Measurements from ENCODE around the gene CSRP3. TPM values are rescaled to one million over a fixed set of nuclear protein-coding genes. Genes with fewer than 3 reads are reported as not detected.

CSRP3 gene
- total and polyA plus RNA-seq, 2 of the 4 experiments (the other 2 are of a cell fraction): not detected

DNA sequence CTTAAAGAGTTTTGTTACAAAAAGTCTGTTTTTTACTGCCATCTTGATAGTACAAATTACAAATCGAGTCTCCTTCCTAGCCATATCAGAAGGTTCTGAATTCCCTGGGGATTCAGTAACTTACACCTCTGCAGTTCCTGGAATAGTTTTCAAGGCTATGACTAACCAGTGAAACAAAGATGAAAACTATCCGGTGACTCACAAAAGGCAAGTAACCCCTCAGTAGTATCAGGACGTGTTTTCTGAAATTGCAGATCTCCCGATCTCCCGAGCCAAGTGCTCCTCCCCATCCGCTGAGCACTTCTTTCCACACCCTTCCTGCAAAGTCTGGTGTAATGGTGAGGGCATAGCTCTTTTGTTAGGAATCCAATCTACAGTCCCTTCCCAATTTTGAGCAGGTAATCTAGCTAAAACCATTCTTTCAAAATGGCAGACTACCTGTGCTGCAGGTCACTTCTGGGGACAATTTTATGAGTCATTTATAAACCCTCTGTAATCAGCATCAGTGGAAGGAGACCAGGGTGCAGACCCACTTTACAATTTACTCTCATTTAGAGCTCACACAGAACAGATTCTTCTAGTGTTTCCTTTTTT, 31.2 kb upstream of the CSRP3 start:
- H3K36me3 ChIP-seq (ENCODE audit: control insufficient read depth, insufficient read depth, low read length): no peaks in the 10 kb centered on the region; the same call in 1 of the 2 replicates
- ChIA-PET POLR2A (ENCODE audit: unreplicated experiment) (no interaction called here), CTCF (interaction anchor here (0.6 kb wide), 1 partner anchor 707 kb away, joined by 5 read pairs; no protein-coding TSS in a partner anchor)
- peaks cover 2% of the 10 kb centered on the region; the same call in 1 of the 2 replicates for H3K4me1 ChIP-seq (ENCODE audit: control insufficient read depth, insufficient read depth, low read length)
- no peak overlapping the region for H2BK5ac ChIP-seq (ENCODE audit: low read depth, low read length, poor library complexity, severe bottlenecking)
- no peak overlapping the region for H2AK5ac ChIP-seq (ENCODE audit: low read depth, low read length)
- ATAC-seq (ENCODE audit: low read depth) (peak; percentile 89), DNase-seq (peak; percentile 87)
- H3K4me3 ChIP-seq (ENCODE audit: insufficient read depth, low read depth, low read length): no peak overlapping the region
- dilution Hi-C loops (cut with HindIII; ENCODE audit: low sequenced_read_pairs, unreplicated experiment) (no loop called here), in situ Hi-C loops (cut with MboI; ENCODE audit: low sequenced_read_pairs) (no loop called here), intact Hi-C loops (cut with micrococcal nuclease) (no loop called here)
- H3K9ac ChIP-seq (ENCODE audit: low read depth, low read length): no peak overlapping the region
- no CpG with 5 or more reads among the region's 6 CpGs for WGBS, 2 experiments (ENCODE audit: extremely low coverage in 2 of 2, insufficient read length in 1 of 2)
- no peak overlapping the region for H3K14ac ChIP-seq (replicated peaks; ENCODE audit: low read depth, low read length)
- no peak overlapping the region for H4K5ac ChIP-seq (ENCODE audit: low read depth, low read length)
- H3K79me1 ChIP-seq (ENCODE audit: low read depth in 1 of 2, low read length in 2 of 2): no peaks in the 10 kb centered on the region
- no peaks in the 10 kb centered on the region for H4K20me1 ChIP-seq (ENCODE audit: insufficient read depth, low read length)
- H3K23ac ChIP-seq (ENCODE audit: low read depth, low read length): no peak overlapping the region
- H2AK9ac ChIP-seq (replicated peaks; ENCODE audit: low read depth, low read length, poor library complexity): peak overlapping the region; percentile 31
- no peak overlapping the region for H2BK15ac ChIP-seq (ENCODE audit: low read depth, low read length)
- no peak overlapping the region for H4K91ac ChIP-seq (ENCODE audit: insufficient read depth, low read depth, low read length)
- no peak overlapping the region for H3K56ac ChIP-seq (ENCODE audit: extremely low read depth, insufficient read depth, low read length)
- no peak overlapping the region for H3K18ac ChIP-seq (ENCODE audit: low read depth, low read length)
- H3K9me3 ChIP-seq (ENCODE audit: control insufficient read depth, insufficient read depth, low read length): no peaks in the 10 kb centered on the region
- no peak overlapping the region for H3K27ac ChIP-seq (ENCODE audit: insufficient read depth, low read length)
- no peak for TF ChIP-seq MAZ (IDR thresholded peaks at IDR 0.05; ENCODE audit: borderline replicate concordance, low read depth, low read length)
- peak; percentile 48; the same call in 1 of the 2 replicates for TF ChIP-seq FOS (IDR thresholded peaks at IDR 0.05; ENCODE audit: low read depth, low read length)
- H3K27me3 ChIP-seq (ENCODE audit: control insufficient read depth, insufficient read depth, low read length): no peaks in the 10 kb centered on the region
- H2BK20ac ChIP-seq (ENCODE audit: low read depth, low read length): no peak overlapping the region
- H3K4me2 ChIP-seq (ENCODE audit: low read depth, low read length): peak overlapping the region; percentile 3; the same call in 1 of the 2 replicates
- no peak overlapping the region for H2BK120ac ChIP-seq (ENCODE audit: low read depth, low read length)
- BruUV-seq (replicated peaks): no TSS peak
- H3K4ac ChIP-seq (ENCODE audit: low read depth, low read length): no peak overlapping the region
- H4K8ac ChIP-seq (ENCODE audit: low read depth in 2 of 2, low read length in 2 of 2): no peak overlapping the region
- peak overlapping the region; percentile 46 for H2AFZ ChIP-seq (replicated peaks; ENCODE audit: low read length, poor library complexity)
- H3K9me1 ChIP-seq (ENCODE audit: insufficient read depth, low read length): peaks cover 3% of the 10 kb centered on the region; the same call in 1 of the 2 replicates

Measured in IMR-90 (cell line).